Activated CD8-positive, alpha-beta T cell treated with anti-CD3 and anti-CD28 coated beads for 36 hours (primary cell): ENCODE measurements around the gene GRM5. TPM values are rescaled to one million over a fixed set of nuclear protein-coding genes. Genes with fewer than 3 reads are reported as not detected.
"Not testable (repeated sequence)": the region's sequence is repeated elsewhere in the genome, so short reads cannot be mapped to it uniquely, and the experiment has no call there.

Experiments
- ATAC-seq: fragments of 200-7000 bp; cut with Tn5 transposase; one replicate; pipeline ENCODE4 v1.10.0; 2021; ENCODE audit warnings: mild to moderate bottlenecking, moderate library complexity
- CTCF ChIA-PET: fragments of 350-600 bp; sonication (Branson Sonifier 250); formaldehyde crosslinking; loops from one replicate; lab custom pipeline; 2021; ENCODE audit warnings: antibody characterized with exemption; lab: Charles Lee
- POLR2A ChIA-PET: fragments of 350-600 bp; sonication (Branson Sonifier 250); formaldehyde crosslinking; loops from one replicate; lab custom pipeline; 2021; ENCODE audit warnings: antibody characterized with exemption; lab: Charles Lee
- DNase-seq: peaks from one replicate; pipeline ENCODE4 v3.0.0-alpha.2; 2020
- H3K27ac Mint-ChIP-seq: one replicate; pipeline ENCODE4 v1.8.0; 2021; ENCODE audit warnings: mild to moderate bottlenecking, mixed read lengths
- H3K27me3 Mint-ChIP-seq: one replicate; pipeline ENCODE4 v1.8.0; 2021; ENCODE audit warnings: mixed read lengths
- H3K36me3 Mint-ChIP-seq: one replicate; pipeline ENCODE4 v1.8.0; 2021; ENCODE audit warnings: low read depth, mixed read lengths
- H3K4me1 Mint-ChIP-seq: one replicate; pipeline ENCODE4 v1.8.0; 2021; ENCODE audit warnings: low read depth, mixed read lengths
- H3K4me3 Mint-ChIP-seq: one replicate; pipeline ENCODE4 v1.8.0; 2021; ENCODE audit warnings: mild to moderate bottlenecking, moderate library complexity, mixed read lengths
- H3K9me3 Mint-ChIP-seq: one replicate; pipeline ENCODE4 v1.8.0; 2021; ENCODE audit warnings: mixed read lengths
- intact Hi-C: fragments of 100-400 bp; cut with micrococcal nuclease; formaldehyde crosslinking; loops from one replicate; pipeline ENCODE4 v1.10.0; 2022
- total RNA-seq, 2 experiments: library from RNA; stranded (reverse); gene quantifications; one replicate each; pipeline ENCODE4 v1.2.3, GENCODE V29; 2021
- TF ChIP-seq, protein P1 (sequence below): fragments of 200-600 bp; IDR thresholded peaks from one replicate; pipeline ENCODE4 v1.8.0; 2022; ENCODE audit warnings: antibody characterized with exemption, mild to moderate bottlenecking

Gene GRM5
- total RNA-seq, 2 experiments from 2014 or later: not detected

GRCh38 chr11:89061839-89062238 is 3.9 kb downstream of the GRM5 start:
- CTCF ChIA-PET, H3K4me3 Mint-ChIP-seq, intact Hi-C loops, H3K4me1 Mint-ChIP-seq, POLR2A ChIA-PET, DNase-seq, H3K36me3 Mint-ChIP-seq, ATAC-seq, H3K27ac Mint-ChIP-seq, H3K9me3 Mint-ChIP-seq: not testable (repeated sequence)
- peaks cover 44% of the 10 kb centered on the region for H3K27me3 Mint-ChIP-seq

DNA sequence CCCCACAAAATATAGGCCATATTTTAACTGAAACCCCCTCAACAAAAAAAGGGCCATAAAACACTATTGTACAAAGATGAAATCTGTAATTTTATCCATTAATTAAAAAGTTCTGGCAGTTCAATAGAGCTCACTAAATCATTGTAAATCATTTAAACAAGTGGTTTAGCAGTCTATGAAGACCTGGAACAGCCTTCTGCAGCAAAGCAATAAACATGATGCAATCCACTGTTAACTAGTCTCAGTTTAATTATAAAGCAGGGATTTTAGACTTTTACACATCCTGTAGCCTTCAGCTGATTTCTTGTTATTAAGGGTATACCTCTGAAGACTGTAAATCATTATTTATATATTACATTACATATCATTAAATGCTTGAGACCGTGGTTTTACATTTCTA is 8.4 kb downstream of the GRM5 start:
- CTCF ChIA-PET, intact Hi-C loops, POLR2A ChIA-PET: not testable (repeated sequence)

GRCh38 chr11:89052220-89052619 is 13.6 kb downstream of the GRM5 start:
- H3K4me3 Mint-ChIP-seq: no peak overlapping the region
- no peak for DNase-seq
- TF ChIP-seq, protein P1, sequence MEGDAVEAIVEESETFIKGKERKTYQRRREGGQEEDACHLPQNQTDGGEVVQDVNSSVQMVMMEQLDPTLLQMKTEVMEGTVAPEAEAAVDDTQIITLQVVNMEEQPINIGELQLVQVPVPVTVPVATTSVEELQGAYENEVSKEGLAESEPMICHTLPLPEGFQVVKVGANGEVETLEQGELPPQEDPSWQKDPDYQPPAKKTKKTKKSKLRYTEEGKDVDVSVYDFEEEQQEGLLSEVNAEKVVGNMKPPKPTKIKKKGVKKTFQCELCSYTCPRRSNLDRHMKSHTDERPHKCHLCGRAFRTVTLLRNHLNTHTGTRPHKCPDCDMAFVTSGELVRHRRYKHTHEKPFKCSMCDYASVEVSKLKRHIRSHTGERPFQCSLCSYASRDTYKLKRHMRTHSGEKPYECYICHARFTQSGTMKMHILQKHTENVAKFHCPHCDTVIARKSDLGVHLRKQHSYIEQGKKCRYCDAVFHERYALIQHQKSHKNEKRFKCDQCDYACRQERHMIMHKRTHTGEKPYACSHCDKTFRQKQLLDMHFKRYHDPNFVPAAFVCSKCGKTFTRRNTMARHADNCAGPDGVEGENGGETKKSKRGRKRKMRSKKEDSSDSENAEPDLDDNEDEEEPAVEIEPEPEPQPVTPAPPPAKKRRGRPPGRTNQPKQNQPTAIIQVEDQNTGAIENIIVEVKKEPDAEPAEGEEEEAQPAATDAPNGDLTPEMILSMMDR: no peak
- H3K4me1 Mint-ChIP-seq: no peaks in the 10 kb centered on the region
- POLR2A ChIA-PET: no interaction called here
- H3K27ac Mint-ChIP-seq: no peak overlapping the region
- CTCF ChIA-PET: no interaction called here
- no peaks in the 10 kb centered on the region for H3K9me3 Mint-ChIP-seq
- intact Hi-C loops: no loop called here
- no peaks in the 10 kb centered on the region for H3K27me3 Mint-ChIP-seq
- ATAC-seq: no peak
- no peaks in the 10 kb centered on the region for H3K36me3 Mint-ChIP-seq

More for the DNA sequence above, 8.4 kb downstream of the GRM5 start:
- H3K27ac Mint-ChIP-seq, H3K36me3 Mint-ChIP-seq, ATAC-seq, H3K27me3 Mint-ChIP-seq, H3K4me3 Mint-ChIP-seq, H3K9me3 Mint-ChIP-seq, DNase-seq, H3K4me1 Mint-ChIP-seq: not testable (repeated sequence)

DNA sequence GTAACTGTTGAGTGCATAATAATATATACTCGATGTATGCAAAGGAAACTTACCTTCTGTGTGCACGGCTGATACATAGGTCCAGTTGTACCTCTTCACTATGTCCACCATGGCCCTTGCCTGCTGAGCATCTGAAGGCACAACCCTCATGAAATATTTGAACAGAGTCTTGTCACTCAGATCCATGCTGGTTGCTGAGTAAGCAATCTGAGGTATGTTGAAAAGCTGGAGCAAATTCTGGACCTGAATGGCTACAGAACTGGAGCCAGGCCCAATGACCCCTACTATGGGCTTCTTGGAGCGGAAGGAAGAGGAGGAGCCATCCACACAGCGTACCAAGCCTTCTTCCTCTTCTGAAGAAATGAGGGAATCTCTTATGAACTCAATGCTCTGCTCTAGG is 18.6 kb downstream of the GRM5 start:
- DNase-seq, H3K9me3 Mint-ChIP-seq, CTCF ChIA-PET, H3K27ac Mint-ChIP-seq, POLR2A ChIA-PET, H3K27me3 Mint-ChIP-seq, intact Hi-C loops, ATAC-seq, H3K4me3 Mint-ChIP-seq, H3K36me3 Mint-ChIP-seq, H3K4me1 Mint-ChIP-seq: not testable (repeated sequence)

DNA sequence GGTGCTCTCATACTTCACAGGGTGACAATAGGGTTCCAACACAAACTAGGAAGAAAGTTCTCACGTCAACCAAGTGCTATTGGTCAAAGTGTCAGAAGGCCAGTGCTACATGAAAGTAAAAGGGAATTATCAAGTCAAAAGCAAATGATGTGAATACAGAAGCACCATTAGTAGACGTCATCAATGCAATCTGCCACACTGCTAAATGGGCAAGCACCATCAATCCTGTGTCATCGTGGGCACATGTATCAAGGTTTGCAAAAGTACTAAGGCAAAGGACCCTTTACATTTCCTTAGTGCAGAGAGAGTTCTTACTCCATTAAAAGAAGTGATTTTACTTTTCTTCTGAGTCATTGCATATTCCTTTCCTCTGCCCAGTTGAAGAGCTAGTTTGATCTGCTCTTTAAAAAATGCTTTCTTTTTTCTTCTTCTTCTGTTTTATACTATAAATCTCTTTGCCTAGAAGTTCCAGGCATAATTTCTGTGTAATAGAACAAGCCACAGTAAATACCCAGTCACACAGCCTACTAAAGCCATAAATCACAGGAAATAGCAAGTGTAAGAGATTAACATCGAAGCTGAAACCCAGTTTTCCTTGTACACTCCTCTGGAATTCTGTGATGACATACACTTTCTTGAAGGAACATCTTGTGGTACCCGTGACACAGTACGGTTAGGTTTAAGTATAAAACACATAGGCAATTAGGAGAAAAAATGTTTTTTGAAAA is 21.8 kb downstream of the GRM5 start:
- H3K27ac Mint-ChIP-seq, DNase-seq, POLR2A ChIA-PET, H3K4me1 Mint-ChIP-seq, H3K4me3 Mint-ChIP-seq, H3K9me3 Mint-ChIP-seq, H3K36me3 Mint-ChIP-seq, H3K27me3 Mint-ChIP-seq, ATAC-seq, intact Hi-C loops, CTCF ChIA-PET: not testable (repeated sequence)

DNA sequence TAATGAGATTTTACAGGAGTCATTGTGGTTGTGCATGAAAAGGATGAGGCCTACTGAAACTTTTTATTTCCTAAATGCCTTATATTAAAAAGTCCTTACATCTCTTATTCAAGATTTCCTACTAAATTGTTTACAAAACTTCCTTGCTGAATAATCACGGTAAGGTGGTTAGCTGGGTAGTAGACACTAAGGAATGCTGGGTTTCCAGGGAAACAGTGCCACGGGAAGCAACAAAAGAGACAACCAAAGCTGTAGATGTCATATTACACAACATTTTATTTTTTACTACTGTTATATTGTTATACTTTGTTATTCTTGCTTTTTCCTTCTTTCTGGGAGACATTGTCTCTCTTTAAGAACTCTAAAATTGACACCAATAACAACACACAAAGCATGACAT is 36.1 kb downstream of the GRM5 start:
- H3K4me1 Mint-ChIP-seq, DNase-seq, H3K9me3 Mint-ChIP-seq, ATAC-seq, POLR2A ChIA-PET, H3K36me3 Mint-ChIP-seq, H3K27ac Mint-ChIP-seq, intact Hi-C loops, H3K27me3 Mint-ChIP-seq, CTCF ChIA-PET, H3K4me3 Mint-ChIP-seq: not testable (repeated sequence)

- ChIA-PET CTCF (no interaction called here), POLR2A (no interaction called here)
- Mint-ChIP-seq H3K4me3 (no peak overlapping the region), H3K4me1 (no peaks in the 10 kb centered on the region), H3K27ac (no peak overlapping the region), H3K9me3 (no peaks in the 10 kb centered on the region), H3K36me3 (no peaks in the 10 kb centered on the region), H3K27me3 (no peaks in the 10 kb centered on the region)
- no peak for ATAC-seq
- TF ChIP-seq, protein P1: no peak
- intact Hi-C loops: no loop called here
- no peak for DNase-seq
These were observed 44.4 kb downstream of the GRM5 start for GRCh38 chr11:89021339-89021738.

GRCh38 chr11:89019827-89020547 is 45.8 kb downstream of the GRM5 start:
- CTCF ChIA-PET, DNase-seq, POLR2A ChIA-PET, H3K4me3 Mint-ChIP-seq, ATAC-seq, intact Hi-C loops, H3K36me3 Mint-ChIP-seq, H3K27me3 Mint-ChIP-seq, H3K4me1 Mint-ChIP-seq, H3K9me3 Mint-ChIP-seq, H3K27ac Mint-ChIP-seq: not testable (repeated sequence)
